ENCODE results near the gene TMEM79. TPM values are rescaled to one million over a fixed set of nuclear protein-coding genes. Genes with fewer than 3 reads are reported as not detected.
A peak's percentile ranks its signal among the peaks of the same experiment; 100 is the strongest.
"Not testable (repeated sequence)": the region's sequence is repeated elsewhere in the genome, so short reads cannot be mapped to it uniquely, and the experiment has no call there.

TMEM79 gene
- total and polyA plus RNA-seq, 2 experiments from 2014 or later: 1.8 to 3.8 TPM

GRCh38 chr1:156320560-156320959 lies 36.4 kb downstream of the TMEM79 start:
- Histone ChIP-seq H4K20me1 (ENCODE audit: insufficient read depth) (no peaks in the 10 kb centered on the region), H3F3A (ENCODE audit: insufficient read depth) (peaks cover 42% of the 10 kb centered on the region), H3K9me3 (ENCODE audit: low read depth) (no peaks in the 10 kb centered on the region), H3K27ac (no peak overlapping the region), H3K4me2 (ENCODE audit: unreplicated experiment) (no peak overlapping the region), H3K9ac (no peak overlapping the region), H3K27me3 (replicated peaks; ENCODE audit: insufficient read depth) (no peaks in the 10 kb centered on the region), H3K36me3 (ENCODE audit: low read depth) (peaks cover 74% of the 10 kb centered on the region), H2AFZ (no peak overlapping the region), H3K4me1 (ENCODE audit: insufficient read depth) (no peaks in the 10 kb centered on the region), H3K79me2 (ENCODE audit: insufficient read depth) (peaks cover 52% of the 10 kb centered on the region), H3K9me2 (ENCODE audit: insufficient read depth) (no peaks in the 10 kb centered on the region), H3K4me3 (no peak overlapping the region)
- in situ Hi-C loops (cut with MboI): no loop called here
- TF ChIP-seq EZH2 (IDR thresholded peaks at IDR 0.05; ENCODE audit: insufficient read depth, poor library complexity, severe bottlenecking) (no peak), EZH2phosphoT487 (IDR thresholded peaks at IDR 0.05; ENCODE audit: insufficient read depth, low read depth) (no peak)
- WGBS, 2 experiments (ENCODE audit: low coverage in 1 of 2, low lambda C conversion rate in 2 of 2, missing lambda C conversion rate in 2 of 2): 74 to 75% methylated on average over 3 of the region's 3 CpGs
- no peak for DNase-seq

DNA sequence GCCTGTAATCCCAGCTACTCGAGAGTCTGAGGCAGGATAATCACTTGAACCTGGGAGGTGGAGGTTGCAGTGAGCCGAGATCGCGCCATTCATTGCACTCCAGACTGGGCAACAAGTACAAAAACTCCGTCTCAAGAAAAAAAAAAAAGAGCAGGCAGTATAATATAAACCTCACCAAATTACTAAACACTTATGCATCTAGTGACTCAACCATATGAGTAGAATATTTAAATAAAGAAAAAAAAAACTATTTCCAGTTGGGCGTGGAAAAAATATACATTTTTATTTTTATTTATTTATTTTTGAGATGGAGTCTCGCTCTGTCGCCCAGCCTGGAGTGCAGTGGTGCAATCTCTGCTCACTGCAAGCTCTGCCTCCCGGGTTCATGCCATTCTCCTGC lies 39.1 kb downstream of the TMEM79 start:
- Histone ChIP-seq H3K36me3 (ENCODE audit: low read depth) (peaks cover 53% of the 10 kb centered on the region), H3K79me2 (ENCODE audit: insufficient read depth) (peaks cover 44% of the 10 kb centered on the region), H3F3A (ENCODE audit: insufficient read depth) (peaks cover 42% of the 10 kb centered on the region)
- in situ Hi-C loops (cut with MboI); H3K4me3 ChIP-seq; H3K4me2 ChIP-seq (ENCODE audit: unreplicated experiment); H2AFZ ChIP-seq; H3K9me3 ChIP-seq (ENCODE audit: low read depth); H3K9me2 ChIP-seq (ENCODE audit: insufficient read depth); H3K4me1 ChIP-seq (ENCODE audit: insufficient read depth); H3K27ac ChIP-seq; H4K20me1 ChIP-seq (ENCODE audit: insufficient read depth); H3K27me3 ChIP-seq (replicated peaks; ENCODE audit: insufficient read depth); H3K9ac ChIP-seq: not testable (repeated sequence)
- 72% methylated on average over 9 of the region's 9 CpGs for WGBS, 2 experiments (ENCODE audit: low coverage in 1 of 2, low lambda C conversion rate in 2 of 2, missing lambda C conversion rate in 2 of 2)
- DNase-seq: peak; percentile 60

- Histone ChIP-seq H3F3A (ENCODE audit: insufficient read depth) (no peaks in the 10 kb centered on the region), H3K4me1 (ENCODE audit: insufficient read depth) (peaks cover 20% of the 10 kb centered on the region), H3K4me3 (peak overlapping the region; percentile 99), H3K36me3 (ENCODE audit: low read depth) (peaks cover 41% of the 10 kb centered on the region), H2AFZ (no peak overlapping the region), H3K4me2 (ENCODE audit: unreplicated experiment) (peak overlapping the region; percentile 87), H3K27me3 (replicated peaks; ENCODE audit: insufficient read depth) (no peaks in the 10 kb centered on the region), H3K9ac (peak overlapping the region; percentile 22), H3K27ac (no peak overlapping the region), H3K9me3 (ENCODE audit: low read depth) (no peaks in the 10 kb centered on the region), H4K20me1 (ENCODE audit: insufficient read depth) (peaks cover 13% of the 10 kb centered on the region; the same call in 1 of the 2 replicates), H3K9me2 (ENCODE audit: insufficient read depth) (no peaks in the 10 kb centered on the region), H3K79me2 (ENCODE audit: insufficient read depth) (peaks cover 63% of the 10 kb centered on the region)
- peak; percentile 26 for DNase-seq
- in situ Hi-C loops (cut with MboI): no loop called here
- WGBS, 2 experiments (ENCODE audit: low coverage in 1 of 2, low lambda C conversion rate in 2 of 2, missing lambda C conversion rate in 2 of 2): 75 to 88% methylated on average over 4 of the region's 4 CpGs
- TF ChIP-seq EZH2phosphoT487 (IDR thresholded peaks at IDR 0.05; ENCODE audit: insufficient read depth, low read depth) (no peak), EZH2 (IDR thresholded peaks at IDR 0.05; ENCODE audit: insufficient read depth, poor library complexity, severe bottlenecking) (no peak)
Measured at GRCh38 chr1:156336242-156336641, 52.1 kb downstream of the TMEM79 start.

- H3F3A ChIP-seq (ENCODE audit: insufficient read depth): 0 out of 2 replicates have a peak, but pooled peaks cover 3% of the 10 kb centered on the region
- peak; percentile 35 for DNase-seq
- H4K20me1 ChIP-seq (ENCODE audit: insufficient read depth): peaks cover 13% of the 10 kb centered on the region; the same call in 1 of the 2 replicates
- TF ChIP-seq EZH2phosphoT487 (IDR thresholded peaks at IDR 0.05; ENCODE audit: insufficient read depth, low read depth): no peak
- no peak for TF ChIP-seq EZH2 (IDR thresholded peaks at IDR 0.05; ENCODE audit: insufficient read depth, poor library complexity, severe bottlenecking)
- H3K36me3 ChIP-seq (ENCODE audit: low read depth): peaks cover 34% of the 10 kb centered on the region
- no peaks in the 10 kb centered on the region for H3K9me2 ChIP-seq (ENCODE audit: insufficient read depth)
- 42% methylated on average over 34 of the region's 34 CpGs for WGBS, 2 experiments (ENCODE audit: low coverage in 1 of 2, low lambda C conversion rate in 2 of 2, missing lambda C conversion rate in 2 of 2)
- H3K27me3 ChIP-seq (replicated peaks; ENCODE audit: insufficient read depth): no peaks in the 10 kb centered on the region
- peaks cover 20% of the 10 kb centered on the region for H3K4me1 ChIP-seq (ENCODE audit: insufficient read depth)
- in situ Hi-C loops (cut with MboI): no loop called here
- H2AFZ ChIP-seq: peak overlapping the region; percentile 86
- peak overlapping the region; percentile 87 for H3K9ac ChIP-seq
- peak overlapping the region; percentile 87 for H3K4me2 ChIP-seq (ENCODE audit: unreplicated experiment)
- H3K9me3 ChIP-seq (ENCODE audit: low read depth): no peaks in the 10 kb centered on the region
- peak overlapping the region; percentile 56 for H3K27ac ChIP-seq
- H3K4me3 ChIP-seq: peak overlapping the region; percentile 99
- peaks cover 58% of the 10 kb centered on the region for H3K79me2 ChIP-seq (ENCODE audit: insufficient read depth)
Measured at GRCh38 chr1:156337052-156337887, 53.1 kb downstream of the TMEM79 start.
